Hepatic stellate cell (primary cell): ENCODE results near the gene CKS1B.

Experiments used
- DNase-seq: peaks from one replicate; pipeline ENCODE4 v3.0.0; 2011; ENCODE audit warnings: low spot score

CKS1B gene

GRCh38 chr1:154945962-154946850, 28.3 kb upstream of the CKS1B start:
- no peak for DNase-seq

- DNase-seq, result no peak
Observed at GRCh38 chr1:154948079-154948478, 26.4 kb upstream of the CKS1B start.

GRCh38 chr1:154951901-154952657, 22.4 kb upstream of the CKS1B start:
- no peak for DNase-seq

- no peak for DNase-seq
Observed at GRCh38 chr1:154952664-154953063, 21.8 kb upstream of the CKS1B start.

DNA sequence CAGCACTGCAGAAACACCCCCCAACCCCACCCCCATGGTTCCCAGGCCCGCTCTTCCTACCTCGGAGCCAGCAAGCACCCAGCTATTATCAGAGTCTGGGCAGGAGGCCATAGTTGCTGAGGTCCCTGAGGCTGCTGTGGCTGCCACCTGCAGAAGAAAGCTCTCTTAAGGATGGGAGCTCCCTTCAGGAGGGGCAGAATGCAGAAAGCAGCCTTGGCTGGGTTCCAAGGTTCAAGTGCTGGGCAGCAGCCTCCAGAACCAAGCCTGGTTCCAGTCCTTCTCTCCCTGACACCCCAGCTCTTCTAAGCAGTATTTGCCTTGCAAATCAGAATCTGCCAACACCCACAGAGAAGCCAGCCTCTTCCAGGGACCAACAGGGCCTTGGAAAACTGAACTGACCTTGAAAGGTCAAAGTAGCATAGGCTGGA, 20.9 kb upstream of the CKS1B start:
- DNase-seq, result no peak

GRCh38 chr1:154954541-154954940, 19.9 kb upstream of the CKS1B start:
- no peak for DNase-seq

DNA sequence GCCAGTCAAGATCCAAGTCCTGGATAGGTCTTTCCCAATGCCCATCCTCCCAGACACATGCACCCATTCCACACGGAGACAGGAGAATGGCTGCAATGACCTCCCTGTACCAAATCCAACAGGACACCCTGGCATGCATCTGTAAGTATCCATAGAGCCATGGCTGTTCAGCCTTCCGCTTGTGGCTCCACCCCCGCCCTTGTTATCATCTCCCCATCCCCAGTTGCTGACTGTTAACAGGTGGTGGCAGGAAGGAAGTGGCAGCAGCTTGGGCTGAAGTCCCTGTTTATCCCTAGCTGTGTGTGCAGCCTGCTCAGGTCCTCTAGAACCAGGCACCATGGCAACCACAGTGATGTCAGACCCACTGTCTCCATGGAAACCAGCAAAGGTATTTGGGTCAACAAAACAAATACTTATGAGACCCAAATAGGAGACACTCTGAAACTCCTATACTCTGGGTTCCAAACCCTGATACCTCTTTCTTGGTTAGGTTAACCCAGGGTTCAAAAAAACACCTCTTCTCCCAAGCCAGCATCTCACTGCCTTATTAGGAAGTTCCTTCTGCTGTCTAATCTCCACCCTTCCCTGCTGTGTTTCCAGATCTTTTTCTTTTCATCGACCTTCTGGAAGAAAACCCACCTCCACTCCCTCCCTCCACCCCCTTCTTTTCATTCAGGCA, 19.3 kb upstream of the CKS1B start:
- DNase-seq, result peak; percentile 80

GRCh38 chr1:154955718-154956543, 18.6 kb upstream of the CKS1B start, which contains the start of gene PBXIP1:
PBXIP1 (minus strand) TSS chr1:154956099; CDS start chr1:154953721, 2,378 bp downstream.
- peak; percentile 99 for DNase-seq

DNA sequence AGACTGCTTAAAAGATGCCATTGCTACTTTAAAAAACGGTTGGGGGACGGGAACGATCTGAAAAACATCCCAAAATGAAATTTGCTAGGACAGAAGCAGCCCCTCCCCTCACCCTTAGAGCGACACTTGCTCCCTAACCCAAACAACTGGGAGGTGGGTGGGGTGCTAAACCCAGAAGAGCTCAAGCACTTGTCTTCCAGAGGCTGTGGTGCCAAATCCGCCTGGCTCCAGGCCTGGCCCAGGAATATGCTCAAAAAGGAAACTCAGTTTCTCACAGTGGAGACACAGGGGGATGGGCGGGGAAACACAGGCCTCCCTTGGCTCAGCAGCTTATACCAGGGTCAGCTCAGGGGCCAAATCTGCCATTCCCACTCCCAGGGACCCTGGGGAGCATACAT, 17.9 kb upstream of the CKS1B start:
- no peak for DNase-seq

GRCh38 chr1:154957091-154957657, 17.3 kb upstream of the CKS1B start:
- no peak for DNase-seq

- DNase-seq, result no peak
Observed at GRCh38 chr1:154958036-154958435, 16.4 kb upstream of the CKS1B start.

DNA sequence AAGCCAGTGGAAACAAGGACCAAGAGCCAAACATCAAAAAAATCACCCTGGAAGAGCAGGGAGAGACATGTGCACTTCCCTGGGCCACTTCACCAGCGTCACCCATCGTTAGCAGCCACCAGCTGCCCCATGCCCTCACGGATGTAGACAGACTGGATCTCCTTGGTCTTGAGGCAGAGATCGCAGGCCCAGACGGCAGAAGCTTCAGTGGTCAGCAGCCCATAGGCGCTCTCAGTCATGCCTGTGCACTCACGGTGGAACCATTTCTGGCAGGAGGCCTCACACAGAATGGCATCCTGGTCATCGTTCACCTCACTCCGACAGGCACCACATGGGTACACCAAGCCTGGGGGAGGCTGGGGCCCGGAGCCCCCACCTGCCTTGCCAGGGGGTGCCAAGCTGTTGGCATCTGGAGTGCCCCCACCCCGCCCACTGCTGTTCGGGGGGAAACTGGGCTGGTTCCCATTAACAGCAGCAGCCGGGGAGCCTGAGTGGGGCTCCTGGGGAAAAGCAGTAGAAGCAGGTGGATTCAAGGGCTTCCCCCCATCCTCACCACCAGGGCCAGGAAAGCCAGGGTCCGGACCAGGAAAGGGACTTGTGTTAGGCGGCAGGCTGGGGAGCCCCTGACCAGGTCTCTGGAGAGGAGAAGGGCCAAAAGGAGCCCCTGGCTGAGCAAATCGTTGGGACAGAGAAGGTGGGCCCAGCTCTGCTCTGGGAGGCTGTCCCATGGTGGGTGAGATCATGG, 15.6 kb upstream of the CKS1B start:
- no peak for DNase-seq

DNA sequence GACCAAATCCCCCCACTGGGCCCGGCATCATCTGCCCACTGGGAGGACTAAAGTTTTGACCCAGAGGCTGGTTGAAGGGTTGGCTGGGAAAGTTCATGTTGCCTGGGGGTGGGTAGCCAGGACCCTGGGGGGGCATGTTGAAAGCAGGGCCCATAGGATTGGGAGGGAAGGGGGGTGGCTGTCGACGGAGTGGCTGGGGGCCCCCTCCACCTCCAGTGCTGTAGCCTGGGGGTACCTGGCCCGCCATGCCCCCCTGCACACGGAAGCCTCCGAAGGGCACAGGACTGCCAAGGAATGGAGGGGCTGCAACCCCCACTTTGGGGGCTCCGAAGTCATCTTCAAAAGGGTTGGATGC, 15.1 kb upstream of the CKS1B start:
- no peak for DNase-seq

DNA sequence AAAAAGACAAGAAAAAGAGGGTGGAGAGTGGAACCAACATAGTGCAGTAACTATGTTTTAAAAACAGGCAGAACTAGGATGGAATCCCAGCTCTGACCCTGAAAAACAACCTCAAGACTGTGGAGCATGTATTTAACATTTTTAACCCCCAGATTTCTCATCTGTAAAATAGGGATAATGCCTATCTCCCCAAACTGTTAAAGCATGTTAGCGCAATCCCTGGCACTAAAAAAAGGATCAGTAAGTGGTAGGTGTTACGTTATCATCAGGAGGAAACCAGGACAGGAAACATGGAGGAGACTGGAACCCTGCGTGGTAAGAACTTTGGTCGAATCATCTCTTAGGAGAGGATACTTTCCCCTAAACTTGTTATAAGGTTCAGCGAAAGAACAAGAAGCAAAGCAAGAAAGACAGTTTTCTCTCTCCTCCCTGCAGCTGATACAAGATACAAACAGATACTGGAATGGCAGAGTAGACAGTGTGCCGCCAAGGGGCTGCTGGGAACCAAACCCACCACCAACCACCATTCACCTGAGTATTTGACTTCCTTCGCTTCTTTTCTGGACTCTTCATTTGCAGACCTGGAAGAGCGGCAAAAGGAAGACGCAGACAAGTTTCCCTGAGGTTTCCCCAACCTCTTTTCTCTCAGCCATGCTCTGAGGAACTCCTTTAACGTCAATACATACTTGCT, 13.9 kb upstream of the CKS1B start:
- no peak for DNase-seq

DNA sequence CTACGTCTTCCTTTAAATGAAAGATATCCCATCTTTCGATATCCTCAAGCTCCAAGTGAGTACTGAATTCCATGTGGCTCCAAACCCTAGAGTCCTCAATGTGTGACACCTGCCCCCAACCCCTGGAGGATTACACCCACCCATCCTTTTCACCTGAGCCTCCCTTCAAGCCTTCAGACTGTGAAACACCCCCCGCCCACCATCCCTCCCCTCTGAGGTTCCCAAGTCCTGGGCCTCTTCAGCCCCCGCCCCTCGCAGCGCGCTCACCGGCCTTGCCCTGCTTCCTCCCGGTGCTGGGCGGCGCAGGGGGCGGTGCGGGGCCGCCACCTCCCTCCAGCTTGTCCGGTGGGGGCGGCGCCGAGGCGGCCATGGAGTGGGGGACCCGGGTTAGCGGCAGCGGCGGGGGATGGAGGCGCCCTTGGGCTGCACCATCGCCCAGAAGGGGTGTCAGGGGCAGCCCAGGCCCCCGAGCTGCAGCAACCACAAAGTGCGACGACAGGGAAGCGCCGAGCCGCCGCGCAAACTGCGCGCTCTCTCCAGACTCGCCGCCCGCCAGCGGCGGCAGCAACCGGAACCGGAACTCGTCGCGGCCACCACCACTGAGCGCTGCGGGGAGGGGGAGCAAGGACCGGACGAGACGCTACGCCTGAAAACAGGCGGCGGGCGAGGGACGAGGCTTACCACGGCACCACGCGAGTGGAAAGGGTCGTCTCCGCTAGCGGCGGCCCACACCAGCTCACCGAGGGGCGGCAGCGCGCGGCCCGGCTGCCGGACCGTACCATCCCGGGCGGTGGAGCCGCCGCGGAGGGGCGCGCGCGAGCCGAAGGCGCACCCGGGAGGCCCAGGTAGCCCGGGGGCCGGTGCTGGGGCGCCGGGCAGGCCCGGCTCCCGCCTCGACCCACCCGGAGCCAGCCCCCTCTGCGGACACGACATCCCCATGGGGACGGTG, 13.0 kb upstream of the CKS1B start, which contains the start of gene PYGO2:
TSS of gene PYGO2 (minus strand) at position 576 of the 949 bp plus-strand sequence. CDS start at position 370, 206 bp downstream.
- DNase-seq, result peak; percentile 87

GRCh38 chr1:154962156-154962749, 12.2 kb upstream of the CKS1B start:
- no peak for DNase-seq

- no peak for DNase-seq
Observed at GRCh38 chr1:154962795-154963330, 11.6 kb upstream of the CKS1B start.

DNA sequence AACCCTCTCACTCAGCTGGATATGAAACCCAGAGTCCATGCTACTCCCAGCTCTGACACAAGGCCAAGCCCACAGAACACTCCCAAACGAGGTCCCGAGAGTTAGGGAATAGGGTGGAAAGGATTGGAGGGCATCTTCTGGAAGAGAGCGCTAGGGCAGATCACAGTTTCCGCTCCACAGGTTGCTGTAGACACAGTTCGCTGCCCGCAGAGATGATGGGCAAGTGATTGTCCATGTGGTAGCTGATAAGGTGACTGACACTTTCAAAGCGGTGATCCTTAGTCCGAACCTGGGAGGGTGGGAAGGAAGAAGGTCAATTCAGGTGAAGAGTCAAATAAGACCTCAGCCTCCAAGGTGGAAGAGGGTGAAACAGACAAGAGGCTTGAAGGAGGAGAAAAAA, 10.8 kb upstream of the CKS1B start:
- no peak for DNase-seq
